ENCODE measurements around the gene SLC12A7. TPM values are rescaled to one million over a fixed set of nuclear protein-coding genes. Genes with fewer than 3 reads are reported as not detected.

Gene SLC12A7
- total RNA-seq, 1 donor from 2014 or later, result 4.9 TPM

GRCh38 chr5:1029945-1030625, 81.8 kb downstream of the SLC12A7 start:
- no peak for TF ChIP-seq CTCF (IDR thresholded peaks at IDR 0.05)
- DNase-seq (ENCODE audit: low spot score), result peak; percentile 72
- H3K27me3 Mint-ChIP-seq (ENCODE audit: low read depth), result peaks cover 26% of the 10 kb centered on the region
- no peak overlapping the region for H3K27ac Mint-ChIP-seq (ENCODE audit: unreplicated experiment)
- no peaks in the 10 kb centered on the region for H3K36me3 Mint-ChIP-seq (ENCODE audit: low read depth)
- no peaks in the 10 kb centered on the region for H3K4me1 Mint-ChIP-seq (ENCODE audit: low read depth)
- H3K9me3 Mint-ChIP-seq (ENCODE audit: low read depth), result no peaks in the 10 kb centered on the region
- H3K4me3 Mint-ChIP-seq (ENCODE audit: unreplicated experiment), result no peak overlapping the region

- DNase-seq (ENCODE audit: low spot score), result peak; percentile 65
- Mint-ChIP-seq H3K4me3 (ENCODE audit: unreplicated experiment) (no peak overlapping the region), H3K27ac (ENCODE audit: unreplicated experiment) (no peak overlapping the region)
Observed at GRCh38 chr5:1029282-1029944, 82.5 kb downstream of the SLC12A7 start.

GRCh38 chr5:1028481-1029281, 83.2 kb downstream of the SLC12A7 start:
- Mint-ChIP-seq H3K27ac (ENCODE audit: unreplicated experiment) (no peak overlapping the region), H3K9me3 (ENCODE audit: low read depth) (no peaks in the 10 kb centered on the region), H3K4me3 (ENCODE audit: unreplicated experiment) (no peak overlapping the region), H3K27me3 (ENCODE audit: low read depth) (peaks cover 19% of the 10 kb centered on the region), H3K36me3 (ENCODE audit: low read depth) (no peaks in the 10 kb centered on the region), H3K4me1 (ENCODE audit: low read depth) (no peaks in the 10 kb centered on the region)
- TF ChIP-seq CTCF (IDR thresholded peaks at IDR 0.05), result no peak
- DNase-seq (ENCODE audit: low spot score), result peak; percentile 87

More at GRCh38 chr5:1029282-1029944, 82.5 kb downstream of the SLC12A7 start:
- no peaks in the 10 kb centered on the region for H3K36me3 Mint-ChIP-seq (ENCODE audit: low read depth)
- no peaks in the 10 kb centered on the region for H3K9me3 Mint-ChIP-seq (ENCODE audit: low read depth)
- H3K4me1 Mint-ChIP-seq (ENCODE audit: low read depth), result no peaks in the 10 kb centered on the region
- no peak for TF ChIP-seq CTCF (IDR thresholded peaks at IDR 0.05)
- H3K27me3 Mint-ChIP-seq (ENCODE audit: low read depth), result peaks cover 24% of the 10 kb centered on the region

GRCh38 chr5:1027631-1028441, 84.0 kb downstream of the SLC12A7 start:
- peaks cover 19% of the 10 kb centered on the region for H3K27me3 Mint-ChIP-seq (ENCODE audit: low read depth)
- peak; percentile 87 for DNase-seq (ENCODE audit: low spot score)
- no peaks in the 10 kb centered on the region for H3K9me3 Mint-ChIP-seq (ENCODE audit: low read depth)
- TF ChIP-seq CTCF (IDR thresholded peaks at IDR 0.05), result no peak
- H3K27ac Mint-ChIP-seq (ENCODE audit: unreplicated experiment), result no peak overlapping the region
- no peaks in the 10 kb centered on the region for H3K36me3 Mint-ChIP-seq (ENCODE audit: low read depth)
- no peak overlapping the region for H3K4me3 Mint-ChIP-seq (ENCODE audit: unreplicated experiment)
- H3K4me1 Mint-ChIP-seq (ENCODE audit: low read depth), result no peaks in the 10 kb centered on the region

All from chondrocyte (in vitro differentiated cells).